CD4-positive, alpha-beta T cell treated with Interleukin-6 at 100 ng/mL for 8 hours (primary cell): ENCODE results near the gene LAMC2.

Source experiments
- DNase-seq: peaks from one replicate; pipeline ENCODE4 v3.0.0-alpha.2; 2020; ENCODE audit warnings: mixed read lengths, low spot score

Gene LAMC2

GRCh38 chr1:183214021-183214970 is 28.2 kb downstream of the LAMC2 start:
- no peak for DNase-seq

GRCh38 chr1:183215076-183215720 is 29.1 kb downstream of the LAMC2 start:
- no peak for DNase-seq

GRCh38 chr1:183215936-183216335 is 29.9 kb downstream of the LAMC2 start:
- no peak for DNase-seq

GRCh38 chr1:183218027-183218618 is 32.1 kb downstream of the LAMC2 start:
- DNase-seq, result no peak

GRCh38 chr1:183218971-183219615 is 33.0 kb downstream of the LAMC2 start:
- DNase-seq, result peak; percentile 79

GRCh38 chr1:183219616-183220009 is 33.5 kb downstream of the LAMC2 start:
- no peak for DNase-seq

GRCh38 chr1:183222909-183223308 is 36.8 kb downstream of the LAMC2 start:
- DNase-seq, result no peak

- no peak for DNase-seq
Measured at GRCh38 chr1:183223467-183223866, 37.4 kb downstream of the LAMC2 start.

GRCh38 chr1:183226361-183226760 is 40.3 kb downstream of the LAMC2 start:
- no peak for DNase-seq

- DNase-seq, result no peak
Measured at GRCh38 chr1:183226963-183227362, 40.9 kb downstream of the LAMC2 start.

GRCh38 chr1:183227422-183228346 is 41.6 kb downstream of the LAMC2 start:
- DNase-seq, result no peak

GRCh38 chr1:183228347-183229220 is 42.5 kb downstream of the LAMC2 start:
- DNase-seq, result no peak

- no peak for DNase-seq
Measured at GRCh38 chr1:183230413-183230812, 44.3 kb downstream of the LAMC2 start.

- no peak for DNase-seq
Measured at GRCh38 chr1:183231545-183231944, 45.5 kb downstream of the LAMC2 start.

- DNase-seq, result no peak
Measured at GRCh38 chr1:183233113-183233512, 47.0 kb downstream of the LAMC2 start.

GRCh38 chr1:183234660-183235476 is 48.8 kb downstream of the LAMC2 start:
- no peak for DNase-seq

- DNase-seq, result no peak
Measured at GRCh38 chr1:183235503-183235902, 49.4 kb downstream of the LAMC2 start.

GRCh38 chr1:183236158-183236725 is 50.2 kb downstream of the LAMC2 start:
- DNase-seq, result no peak

- no peak for DNase-seq
Measured at GRCh38 chr1:183237046-183237445, 51.0 kb downstream of the LAMC2 start.
